GM06990 (cell line): ENCODE data around the gene TMEM255A.

ENCODE experiments used
- DNase-seq: peaks from one replicate; pipeline ENCODE4 v3.0.0-alpha.2; 2011; ENCODE audit not compliant: insufficient read length; ENCODE audit errors: extremely low read depth
- H3K27me3 ChIP-seq: replicated peaks from 2 replicates; pipeline ENCODE4 v1.6.0; 2011; ENCODE audit warnings: low read length; ENCODE audit not compliant: control insufficient read depth, insufficient read depth
- H3K36me3 ChIP-seq: 2 replicates; pipeline ENCODE4 v1.5.1; 2011; ENCODE audit warnings: low read length; ENCODE audit not compliant: control insufficient read depth, insufficient read depth
- H3K4me3 ChIP-seq: replicated peaks from 2 replicates; pipeline ENCODE4 v1.5.1; 2011; ENCODE audit warnings: low read depth, mild to moderate bottlenecking, control low read depth, low read length
- TF ChIP-seq, protein P1 (sequence below): IDR thresholded peaks from 2 replicates; pipeline ENCODE4 v1.5.1; 2011; ENCODE audit warnings: low read length, control low read depth, mild to moderate bottlenecking, inconsistent platforms; ENCODE audit not compliant: insufficient read depth, poor library complexity, severe bottlenecking

TMEM255A gene

DNA sequence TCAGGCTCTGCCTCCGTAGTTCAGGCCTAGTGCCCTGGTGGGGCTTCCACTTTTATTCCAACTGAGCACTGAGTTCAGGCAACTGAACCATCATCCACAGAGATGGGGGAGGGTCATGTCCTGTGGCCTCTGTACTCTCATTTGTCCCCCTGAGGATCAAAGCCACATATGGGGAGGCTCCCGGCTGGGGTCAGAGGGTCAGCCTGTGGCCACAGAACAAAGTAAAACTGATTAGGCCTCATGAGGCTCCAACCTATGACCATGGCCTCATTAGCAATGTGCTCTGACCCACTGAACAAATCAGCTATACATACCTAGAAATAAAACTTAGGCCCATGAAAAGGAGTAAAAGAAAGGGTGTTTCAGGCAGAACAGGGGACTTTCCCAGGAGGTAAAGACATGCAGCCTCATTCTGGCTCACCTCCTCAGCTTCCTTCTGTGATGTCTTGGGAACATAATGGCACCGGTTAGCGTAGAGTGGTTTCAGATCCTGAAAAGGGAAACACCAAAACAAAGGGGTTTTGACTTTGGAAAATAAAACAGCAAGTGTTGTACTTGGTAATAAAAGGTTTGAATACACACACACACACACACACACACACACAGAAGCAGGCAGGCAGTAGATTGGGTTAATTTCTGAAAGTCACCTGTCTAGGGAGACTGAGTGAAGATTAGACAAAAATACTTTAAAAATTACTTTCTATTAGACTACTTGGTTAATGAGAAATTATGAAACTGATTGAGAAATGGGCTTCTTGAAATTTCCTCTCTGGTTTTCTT lies 24.3 kb downstream of the TMEM255A start:
- Histone ChIP-seq H3K27me3 (no peaks in the 10 kb centered on the region), H3K36me3 (no peaks in the 10 kb centered on the region), H3K4me3 (no peak overlapping the region)
- TF ChIP-seq, protein P1, sequence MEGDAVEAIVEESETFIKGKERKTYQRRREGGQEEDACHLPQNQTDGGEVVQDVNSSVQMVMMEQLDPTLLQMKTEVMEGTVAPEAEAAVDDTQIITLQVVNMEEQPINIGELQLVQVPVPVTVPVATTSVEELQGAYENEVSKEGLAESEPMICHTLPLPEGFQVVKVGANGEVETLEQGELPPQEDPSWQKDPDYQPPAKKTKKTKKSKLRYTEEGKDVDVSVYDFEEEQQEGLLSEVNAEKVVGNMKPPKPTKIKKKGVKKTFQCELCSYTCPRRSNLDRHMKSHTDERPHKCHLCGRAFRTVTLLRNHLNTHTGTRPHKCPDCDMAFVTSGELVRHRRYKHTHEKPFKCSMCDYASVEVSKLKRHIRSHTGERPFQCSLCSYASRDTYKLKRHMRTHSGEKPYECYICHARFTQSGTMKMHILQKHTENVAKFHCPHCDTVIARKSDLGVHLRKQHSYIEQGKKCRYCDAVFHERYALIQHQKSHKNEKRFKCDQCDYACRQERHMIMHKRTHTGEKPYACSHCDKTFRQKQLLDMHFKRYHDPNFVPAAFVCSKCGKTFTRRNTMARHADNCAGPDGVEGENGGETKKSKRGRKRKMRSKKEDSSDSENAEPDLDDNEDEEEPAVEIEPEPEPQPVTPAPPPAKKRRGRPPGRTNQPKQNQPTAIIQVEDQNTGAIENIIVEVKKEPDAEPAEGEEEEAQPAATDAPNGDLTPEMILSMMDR = no peak
- DNase-seq = peak; percentile 31

DNA sequence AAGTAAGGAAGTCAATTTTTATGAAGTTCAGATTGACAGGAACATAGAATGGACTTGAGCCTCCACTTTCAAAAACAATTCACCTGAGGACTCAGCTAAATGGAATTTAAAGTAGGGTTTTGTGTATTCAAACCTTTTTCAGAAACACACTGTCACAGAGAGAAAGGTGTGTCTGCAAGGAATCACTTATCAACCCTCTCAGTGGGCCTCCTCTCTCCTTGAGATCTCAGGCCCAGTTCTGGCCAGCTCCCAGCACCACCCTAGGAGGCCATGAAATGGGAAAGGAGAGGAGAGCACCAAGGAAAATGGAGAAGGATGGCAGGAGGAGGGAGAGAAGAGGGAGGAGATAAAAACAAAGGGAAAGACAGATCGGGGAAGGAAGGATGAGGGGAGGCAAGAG lies 28.6 kb downstream of the TMEM255A start:
- Histone ChIP-seq H3K36me3 (no peaks in the 10 kb centered on the region), H3K27me3 (no peaks in the 10 kb centered on the region), H3K4me3 (no peak overlapping the region)
- TF ChIP-seq, protein P1 = no peak
- no peak for DNase-seq

DNA sequence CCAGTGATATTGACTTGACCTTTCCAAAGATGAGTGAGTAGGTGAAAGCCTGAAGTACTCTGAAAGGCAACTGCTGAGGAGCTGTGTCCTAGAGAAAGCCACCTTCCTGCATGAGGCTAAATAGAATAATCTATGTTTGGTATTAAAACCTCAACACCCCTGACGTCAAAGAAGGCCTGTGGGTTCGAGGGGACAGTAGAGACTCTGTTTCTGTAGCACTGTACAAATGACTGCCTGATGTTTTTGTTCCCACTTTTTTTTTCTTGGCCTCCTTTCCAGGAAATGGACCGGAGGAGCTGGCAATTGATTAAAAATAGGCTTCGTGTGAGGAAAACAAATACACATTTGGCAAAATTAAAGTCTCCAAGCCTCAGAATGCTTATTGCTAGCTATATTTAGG lies 29.5 kb downstream of the TMEM255A start:
- H3K36me3 ChIP-seq = no peaks in the 10 kb centered on the region
- TF ChIP-seq, protein P1 = no peak
- no peaks in the 10 kb centered on the region for H3K27me3 ChIP-seq
- DNase-seq = no peak
- H3K4me3 ChIP-seq = no peak overlapping the region

DNA sequence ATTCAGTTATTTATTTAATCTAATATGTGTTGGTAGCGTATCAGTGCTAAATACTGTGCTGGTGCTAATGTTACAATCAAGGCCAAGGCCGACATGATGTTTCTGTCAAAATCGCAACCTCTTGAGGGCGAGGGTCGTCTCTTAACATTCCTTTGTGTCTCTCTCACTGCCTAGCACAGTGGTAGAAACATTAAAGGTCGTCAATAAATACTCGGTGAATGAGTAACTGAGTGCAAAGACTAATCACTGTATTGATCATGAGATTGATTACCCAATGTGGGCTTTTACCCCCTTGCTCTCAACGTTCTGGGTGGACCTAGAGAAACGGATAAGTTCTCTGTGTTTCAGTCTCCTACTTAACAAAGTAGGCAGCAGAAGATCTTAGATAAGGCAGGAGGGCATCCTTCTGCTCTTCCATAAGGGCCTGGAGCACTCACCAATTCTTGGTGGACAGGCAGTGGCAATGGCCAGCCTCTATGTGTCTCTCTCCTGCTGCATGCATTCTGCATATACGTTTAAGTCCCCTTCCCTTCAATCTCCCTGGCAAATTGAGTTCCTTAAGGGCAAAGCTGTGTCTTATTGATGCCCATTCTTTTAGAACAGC lies 30.1 kb downstream of the TMEM255A start:
- Histone ChIP-seq H3K36me3 (no peaks in the 10 kb centered on the region), H3K4me3 (no peak overlapping the region), H3K27me3 (no peaks in the 10 kb centered on the region)
- DNase-seq = no peak
- TF ChIP-seq, protein P1 = no peak

DNA sequence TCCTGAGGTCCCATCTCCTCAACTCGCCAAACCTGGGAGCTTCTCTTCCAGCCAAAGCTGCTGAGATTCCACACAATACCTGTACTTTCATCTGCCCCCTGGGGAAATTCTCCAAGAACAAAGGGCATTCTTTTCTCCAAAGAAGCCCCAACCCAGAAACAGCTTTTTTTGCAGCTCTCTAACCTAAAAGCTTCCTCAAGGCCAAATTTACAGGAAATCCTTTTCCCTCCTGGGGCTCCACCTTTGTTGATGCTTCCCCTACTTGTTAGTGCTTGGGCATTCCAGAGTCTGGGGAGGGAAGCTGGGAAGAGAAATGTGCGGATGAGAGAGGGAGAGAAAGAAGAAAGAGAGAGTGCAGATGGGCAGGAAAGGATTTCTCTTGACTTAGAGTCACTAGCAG lies 36.3 kb downstream of the TMEM255A start:
- no peak for DNase-seq
- Histone ChIP-seq H3K27me3 (no peaks in the 10 kb centered on the region; the same call in 1 of the 2 replicates), H3K36me3 (no peaks in the 10 kb centered on the region), H3K4me3 (no peak overlapping the region)
- TF ChIP-seq, protein P1 = no peak
